EL (cell line): ENCODE results near the gene CD63.
A peak's percentile ranks its signal among the peaks of the same experiment; 100 is the strongest.

ENCODE experiments used
- DNase-seq: peaks from one replicate; pipeline ENCODE4 v3.0.0-alpha.2; 2016

The CD63 gene

GRCh38 chr12:55684761-55685370 lies 43.9 kb downstream of the CD63 start:
- no peak for DNase-seq

GRCh38 chr12:55683676-55684075 lies 45.1 kb downstream of the CD63 start:
- no peak for DNase-seq

DNA sequence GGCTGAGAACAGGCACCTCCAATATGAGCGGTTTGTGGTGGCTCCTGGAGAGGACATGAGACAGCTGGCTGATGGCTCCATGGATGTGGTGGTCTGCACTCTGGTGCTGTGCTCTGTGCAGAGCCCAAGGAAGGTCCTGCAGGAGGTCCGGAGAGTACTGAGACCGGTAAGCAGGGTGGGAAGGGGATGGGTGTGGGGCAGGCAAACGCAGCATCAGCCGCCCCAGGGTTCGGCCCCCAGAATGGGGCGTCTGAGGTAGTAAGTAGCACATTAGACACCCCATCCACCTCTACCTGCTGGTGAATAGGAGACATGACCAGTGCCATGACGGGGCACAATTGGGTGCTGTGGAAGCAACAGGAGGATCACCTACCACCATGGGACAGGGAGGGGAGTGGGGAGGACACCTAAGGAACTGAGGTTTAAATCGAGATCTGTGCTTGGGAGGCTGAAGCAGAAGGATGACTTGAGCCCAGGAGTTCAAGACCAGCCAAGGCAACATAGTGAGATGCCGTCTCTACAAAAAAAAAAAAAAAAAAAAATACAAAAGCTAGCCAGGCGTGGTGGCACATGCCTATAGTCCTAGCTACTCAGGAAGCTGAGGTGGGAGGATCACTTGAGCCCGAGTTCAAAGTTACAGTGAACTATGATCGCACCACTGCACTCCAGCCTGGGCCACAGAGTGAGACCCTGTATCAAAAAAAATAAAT lies 46.6 kb downstream of the CD63 start:
- no peak for DNase-seq

- peak; percentile 77 for DNase-seq
Observed at GRCh38 chr12:55681142-55682077, 47.4 kb downstream of the CD63 start.

DNA sequence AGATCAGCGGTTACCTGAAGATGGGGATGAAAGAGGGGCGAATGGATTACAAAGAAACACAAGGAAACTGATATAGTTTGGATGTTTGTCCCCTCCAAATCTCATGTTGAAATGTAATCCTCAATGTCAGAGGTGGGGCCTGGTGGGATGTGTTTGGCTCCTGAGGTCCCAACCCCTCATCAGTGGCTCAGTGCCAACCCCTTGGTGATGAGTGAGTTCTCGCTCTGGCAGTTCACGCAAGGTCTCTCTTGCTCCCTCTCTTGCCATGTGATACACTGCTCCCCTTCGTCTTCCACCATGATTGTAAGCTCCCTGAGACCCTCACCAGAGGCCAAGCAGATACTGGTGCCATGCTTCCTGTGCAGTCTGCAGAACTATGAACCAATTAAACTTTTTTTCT lies 49.1 kb downstream of the CD63 start:
- DNase-seq, result no peak

GRCh38 chr12:55676707-55677106 lies 52.1 kb downstream of the CD63 start:
- DNase-seq, result no peak

DNA sequence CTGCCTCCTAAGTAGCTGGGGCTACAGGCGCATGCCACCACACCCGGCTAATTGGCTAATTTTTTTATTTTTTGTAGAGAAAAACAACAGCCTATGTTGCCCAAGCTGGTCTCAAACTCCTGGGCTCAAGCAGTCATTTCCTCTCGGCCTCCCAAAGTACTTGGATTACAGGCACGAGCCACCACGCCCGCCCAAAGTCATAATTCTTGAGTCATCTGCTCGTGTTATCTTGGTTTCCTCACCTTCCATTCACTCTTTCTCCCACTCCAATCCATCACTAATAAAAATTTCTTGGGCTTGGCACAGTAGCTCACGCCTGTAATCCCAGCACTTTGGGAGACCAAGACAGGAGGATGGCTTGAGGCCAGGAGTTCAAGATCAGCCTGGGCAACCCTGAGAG lies 53.1 kb downstream of the CD63 start:
- no peak for DNase-seq
